AG09319 (cell line): ENCODE results near the gene SUDS3.

ENCODE experiments used
- DNase-seq: peaks from one replicate; pipeline ENCODE4 v3.0.0-alpha.2; 2010; ENCODE audit warnings: low read depth; ENCODE audit errors: extremely low read depth
- TF ChIP-seq, protein P1 (sequence below): IDR thresholded peaks from 2 replicates; pipeline ENCODE4 v1.5.1; 2011; ENCODE audit warnings: low read depth, mild to moderate bottlenecking, inconsistent platforms, low read length, moderate library complexity

Gene SUDS3

DNA sequence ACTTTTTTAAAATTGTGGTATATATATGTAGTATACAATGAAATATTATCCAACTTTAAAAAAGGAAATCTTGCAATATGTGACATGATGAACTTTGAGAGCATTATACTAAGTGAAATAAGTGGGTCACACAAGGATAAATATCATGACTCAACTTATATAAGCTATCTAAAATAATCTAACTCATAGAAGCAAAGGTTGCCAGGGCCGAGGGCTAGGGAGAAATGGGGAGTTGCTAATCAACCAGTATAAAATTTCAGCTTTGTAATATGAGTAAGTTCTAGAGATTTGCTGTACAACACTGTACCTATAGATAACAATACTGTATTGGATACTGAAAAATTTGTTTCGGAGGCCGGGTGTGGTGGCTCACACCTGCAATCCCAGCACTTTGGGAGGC, 42.1 kb upstream of the SUDS3 start:
- TF ChIP-seq, protein P1, sequence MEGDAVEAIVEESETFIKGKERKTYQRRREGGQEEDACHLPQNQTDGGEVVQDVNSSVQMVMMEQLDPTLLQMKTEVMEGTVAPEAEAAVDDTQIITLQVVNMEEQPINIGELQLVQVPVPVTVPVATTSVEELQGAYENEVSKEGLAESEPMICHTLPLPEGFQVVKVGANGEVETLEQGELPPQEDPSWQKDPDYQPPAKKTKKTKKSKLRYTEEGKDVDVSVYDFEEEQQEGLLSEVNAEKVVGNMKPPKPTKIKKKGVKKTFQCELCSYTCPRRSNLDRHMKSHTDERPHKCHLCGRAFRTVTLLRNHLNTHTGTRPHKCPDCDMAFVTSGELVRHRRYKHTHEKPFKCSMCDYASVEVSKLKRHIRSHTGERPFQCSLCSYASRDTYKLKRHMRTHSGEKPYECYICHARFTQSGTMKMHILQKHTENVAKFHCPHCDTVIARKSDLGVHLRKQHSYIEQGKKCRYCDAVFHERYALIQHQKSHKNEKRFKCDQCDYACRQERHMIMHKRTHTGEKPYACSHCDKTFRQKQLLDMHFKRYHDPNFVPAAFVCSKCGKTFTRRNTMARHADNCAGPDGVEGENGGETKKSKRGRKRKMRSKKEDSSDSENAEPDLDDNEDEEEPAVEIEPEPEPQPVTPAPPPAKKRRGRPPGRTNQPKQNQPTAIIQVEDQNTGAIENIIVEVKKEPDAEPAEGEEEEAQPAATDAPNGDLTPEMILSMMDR, result no peak
- DNase-seq, result no peak

GRCh38 chr12:118334939-118335567, 41.3 kb upstream of the SUDS3 start:
- TF ChIP-seq, protein P1, result no peak
- no peak for DNase-seq

DNA sequence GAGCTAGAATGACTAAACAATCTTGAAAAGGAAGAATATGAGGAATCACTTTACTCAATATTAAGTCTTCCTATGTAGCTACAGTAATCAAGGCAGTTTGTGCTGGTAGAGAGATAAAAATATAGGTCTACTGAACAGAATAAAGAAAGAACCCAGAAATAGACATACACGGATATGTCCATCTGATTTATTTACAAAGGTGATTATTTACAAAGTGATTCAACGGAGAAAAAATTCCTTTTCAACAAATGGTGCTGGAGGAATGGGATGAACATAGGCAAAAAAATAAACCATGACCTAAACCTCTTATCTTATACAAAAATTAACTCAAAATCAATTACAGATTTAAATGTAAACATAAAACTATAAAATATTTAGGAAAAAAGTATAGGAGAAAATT, 40.2 kb upstream of the SUDS3 start:
- TF ChIP-seq, protein P1, result no peak
- DNase-seq, result no peak

DNA sequence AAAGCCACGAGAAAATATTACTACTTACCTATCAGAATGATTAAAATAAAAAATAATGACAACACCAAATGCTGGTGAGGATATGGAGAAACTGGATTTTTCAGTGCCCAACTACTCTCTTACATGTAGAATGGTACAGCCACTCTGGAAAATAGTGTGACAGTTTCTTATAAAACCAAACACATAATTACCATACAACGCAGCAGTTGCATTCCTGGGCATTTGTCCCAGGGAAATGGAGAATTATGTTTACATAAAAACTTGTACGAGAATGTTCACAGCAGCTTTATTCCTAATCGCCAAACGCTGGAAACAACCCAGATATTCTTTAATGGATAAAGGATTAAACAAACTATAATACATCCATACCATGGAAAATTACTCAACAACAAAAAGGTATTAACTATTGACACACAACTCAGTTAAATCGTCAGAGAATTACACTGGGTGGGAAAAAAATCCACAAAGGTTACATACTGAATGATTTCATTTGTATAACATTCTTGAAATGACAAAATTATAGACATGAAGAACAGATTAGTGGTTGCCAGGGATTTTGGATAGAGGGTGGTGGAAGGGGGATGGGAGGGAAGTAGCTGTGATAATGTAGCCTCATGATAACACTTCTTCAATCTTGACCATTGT, 39.0 kb upstream of the SUDS3 start:
- TF ChIP-seq, protein P1, result no peak
- DNase-seq, result peak; percentile 49

DNA sequence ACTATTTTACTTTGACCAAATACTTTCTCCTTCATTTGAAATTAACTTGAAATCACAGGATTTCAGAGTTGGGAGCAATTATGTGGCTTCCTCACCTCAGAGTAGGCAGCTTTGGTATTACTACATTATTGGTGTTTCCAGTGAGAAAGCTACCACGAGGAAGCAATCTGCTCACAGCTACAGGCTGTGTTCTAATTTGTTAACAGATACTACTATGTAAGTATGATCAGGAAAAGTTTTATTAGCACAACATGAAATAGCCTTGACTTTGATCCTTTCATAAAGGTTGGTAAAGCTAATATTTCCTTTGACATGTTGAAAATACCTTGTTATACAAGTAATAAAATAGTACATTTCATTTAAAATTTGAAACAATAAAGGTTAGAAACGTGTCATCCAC, 34.3 kb upstream of the SUDS3 start:
- no peak for DNase-seq
- TF ChIP-seq, protein P1, result no peak

- TF ChIP-seq, protein P1, result no peak
- no peak for DNase-seq
Observed at GRCh38 chr12:118344829-118345228, 31.5 kb upstream of the SUDS3 start.

GRCh38 chr12:118345355-118345754, 31.0 kb upstream of the SUDS3 start:
- TF ChIP-seq, protein P1, result no peak
- DNase-seq, result no peak
